Glutamatergic neuron (in vitro differentiated cells): Measurements from ENCODE around the gene TAOK1. TPM values are rescaled to one million over a fixed set of nuclear protein-coding genes. Genes with fewer than 3 reads are reported as not detected.

Source experiments
- DNase-seq: peaks from one replicate; pipeline ENCODE4 v3.0.0; 2022
- H3K27ac Mint-ChIP-seq: one replicate; pipeline ENCODE4 v1.8.0; 2020; ENCODE audit warnings: mild to moderate bottlenecking, mixed read lengths, inconsistent platforms; ENCODE audit not compliant: unreplicated experiment
- H3K27me3 Mint-ChIP-seq: one replicate; pipeline ENCODE4 v1.8.0; 2020; ENCODE audit warnings: mild to moderate bottlenecking, moderate library complexity, mixed read lengths, inconsistent platforms; ENCODE audit not compliant: unreplicated experiment
- H3K36me3 Mint-ChIP-seq: one replicate; pipeline ENCODE4 v1.8.0; 2020; ENCODE audit warnings: mild to moderate bottlenecking, mixed read lengths, inconsistent platforms; ENCODE audit not compliant: unreplicated experiment
- H3K4me1 Mint-ChIP-seq: one replicate; pipeline ENCODE4 v1.8.0; 2020; ENCODE audit warnings: mild to moderate bottlenecking, low read depth, mixed read lengths, inconsistent platforms; ENCODE audit not compliant: unreplicated experiment
- H3K4me3 Mint-ChIP-seq: one replicate; pipeline ENCODE4 v1.8.0; 2020; ENCODE audit warnings: mild to moderate bottlenecking, mixed read lengths, inconsistent platforms; ENCODE audit not compliant: unreplicated experiment
- H3K9me3 Mint-ChIP-seq: one replicate; pipeline ENCODE4 v1.8.0; 2020; ENCODE audit warnings: mild to moderate bottlenecking, moderate library complexity, mixed read lengths, inconsistent platforms; ENCODE audit not compliant: unreplicated experiment
- CTCF ChIP-seq: fragments of 200-600 bp; sonication (generic); IDR thresholded peaks from one replicate; pipeline ENCODE4 v1.5.0; 2021; ENCODE audit not compliant: partially characterized antibody, unreplicated experiment
- total RNA-seq: library from RNA; stranded (reverse); fragmentation: NEBNext Ultra II Directional; extraction: Animal tissue kit (Norgen Biotek cat#: 25700); gene quantifications from one replicate; pipeline ENCODE4 v1.2.1, GENCODE V29; 2021; ENCODE audit not compliant: unreplicated experiment

TAOK1 gene
- total RNA-seq, 1 donor from 2014 or later = 133 TPM

GRCh38 chr17:29430275-29430674 lies 40.1 kb downstream of the TAOK1 start:
- no peak for DNase-seq
- Mint-ChIP-seq H3K9me3 (peaks cover 7% of the 10 kb centered on the region), H3K27ac (no peak overlapping the region), H3K36me3 (no peaks in the 10 kb centered on the region), H3K27me3 (peaks cover 1% of the 10 kb centered on the region), H3K4me3 (no peak overlapping the region), H3K4me1 (peaks cover 8% of the 10 kb centered on the region)
- TF ChIP-seq CTCF = no peak

DNA sequence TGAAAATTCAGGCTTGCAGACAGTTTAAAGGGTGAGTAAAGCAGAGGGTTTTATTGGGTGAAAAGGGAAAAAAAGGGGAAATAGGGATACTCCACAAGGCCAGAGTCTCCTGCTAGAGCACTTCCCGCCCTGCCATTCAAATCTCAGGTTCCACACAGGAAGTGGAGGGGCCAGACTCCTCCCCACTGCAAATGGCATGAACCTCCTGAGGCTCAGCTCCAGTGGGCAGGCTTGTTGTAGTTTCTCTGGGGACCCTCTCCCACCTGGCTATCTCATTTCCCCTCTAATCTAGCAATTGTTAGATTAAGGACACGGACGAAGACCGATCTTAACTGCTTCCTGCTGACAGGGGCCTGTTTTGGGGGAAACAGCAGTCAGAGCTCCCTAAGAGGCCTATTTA lies 43.4 kb downstream of the TAOK1 start:
- Mint-ChIP-seq H3K36me3 (no peaks in the 10 kb centered on the region), H3K27me3 (peaks cover 1% of the 10 kb centered on the region), H3K9me3 (peaks cover 4% of the 10 kb centered on the region), H3K4me3 (no peak overlapping the region), H3K4me1 (peaks cover 10% of the 10 kb centered on the region), H3K27ac (peak overlapping the region; percentile 71)
- DNase-seq = no peak
- no peak for TF ChIP-seq CTCF

DNA sequence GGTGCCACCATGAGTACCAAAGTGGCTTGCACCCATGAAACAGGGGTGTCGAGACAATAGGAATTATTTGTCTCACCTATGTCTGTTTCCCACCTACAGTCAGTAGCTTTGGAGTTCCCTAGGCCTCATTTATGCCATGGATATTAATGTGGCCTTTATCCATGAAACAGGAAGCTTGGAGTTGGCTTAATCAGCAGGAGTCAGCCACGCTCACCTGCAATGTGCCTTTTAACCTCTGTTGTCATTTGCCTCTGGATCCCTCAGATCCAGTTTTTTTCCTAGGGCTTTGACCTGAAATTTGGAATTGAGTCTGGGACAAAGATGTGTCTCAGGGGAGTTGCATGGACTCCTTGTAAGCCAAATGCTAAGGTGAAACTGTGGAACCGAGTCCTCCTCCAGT lies 44.4 kb downstream of the TAOK1 start:
- no peak for TF ChIP-seq CTCF
- Mint-ChIP-seq H3K36me3 (no peaks in the 10 kb centered on the region), H3K27me3 (peaks cover 1% of the 10 kb centered on the region), H3K9me3 (peaks cover 4% of the 10 kb centered on the region), H3K4me1 (peaks cover 10% of the 10 kb centered on the region), H3K27ac (no peak overlapping the region), H3K4me3 (no peak overlapping the region)
- DNase-seq = no peak

GRCh38 chr17:29442451-29442850 lies 52.3 kb downstream of the TAOK1 start:
- DNase-seq = no peak
- H3K4me3 Mint-ChIP-seq = no peak overlapping the region
- H3K9me3 Mint-ChIP-seq = no peaks in the 10 kb centered on the region
- no peak for TF ChIP-seq CTCF
- no peaks in the 10 kb centered on the region for H3K36me3 Mint-ChIP-seq
- H3K27ac Mint-ChIP-seq = no peak overlapping the region
- H3K4me1 Mint-ChIP-seq = peaks cover 2% of the 10 kb centered on the region
- peaks cover 3% of the 10 kb centered on the region for H3K27me3 Mint-ChIP-seq

GRCh38 chr17:29443041-29443739 lies 53.0 kb downstream of the TAOK1 start:
- Mint-ChIP-seq H3K36me3 (no peaks in the 10 kb centered on the region), H3K27ac (no peak overlapping the region), H3K27me3 (peaks cover 3% of the 10 kb centered on the region), H3K4me3 (no peak overlapping the region), H3K4me1 (peaks cover 2% of the 10 kb centered on the region), H3K9me3 (no peaks in the 10 kb centered on the region)
- DNase-seq = no peak
- no peak for TF ChIP-seq CTCF
